Jurkat, Clone E6-1 (cell line): ENCODE data around the gene CD151.

Experiments used
- DNase-seq: peaks from one replicate; pipeline ENCODE4 v3.0.0-alpha.2; 2011; ENCODE audit warnings: low read depth, low spot score
- H3K4me3 ChIP-seq: 2 replicates; pipeline ENCODE4 v1.5.1; 2011; ENCODE audit warnings: mild to moderate bottlenecking, low read length, control low read depth, moderate library complexity

Gene CD151

DNA sequence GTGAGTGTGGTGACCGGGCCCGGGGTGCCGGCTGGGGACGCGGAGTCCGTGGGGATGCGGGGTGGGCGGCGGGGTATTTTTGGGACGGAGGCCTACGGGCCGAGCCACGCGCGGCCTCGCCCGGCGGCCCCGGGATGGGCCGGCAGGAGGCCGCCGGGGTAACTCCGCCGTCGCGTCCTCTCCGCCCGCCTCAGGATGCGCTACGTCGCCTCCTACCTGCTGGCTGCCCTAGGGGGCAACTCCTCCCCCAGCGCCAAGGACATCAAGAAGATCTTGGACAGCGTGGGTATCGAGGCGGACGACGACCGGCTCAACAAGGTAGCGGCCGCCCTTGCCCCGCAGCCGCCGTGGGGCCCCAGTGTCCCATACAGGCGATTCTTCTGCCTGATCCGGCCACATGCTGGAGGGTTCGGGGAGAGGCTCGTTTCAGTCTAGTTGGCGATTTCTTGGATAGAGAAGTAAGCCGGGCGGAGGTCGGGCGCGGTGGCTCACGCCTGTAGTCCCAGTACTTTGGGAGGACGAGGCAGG lies 22.6 kb upstream of the CD151 start:
- DNase-seq: no peak
- H3K4me3 ChIP-seq: peak overlapping the region; percentile 99

- DNase-seq: no peak
- peak overlapping the region; percentile 99 for H3K4me3 ChIP-seq
These were observed 21.1 kb upstream of the CD151 start for GRCh38 chr11:811446-812245.

DNA sequence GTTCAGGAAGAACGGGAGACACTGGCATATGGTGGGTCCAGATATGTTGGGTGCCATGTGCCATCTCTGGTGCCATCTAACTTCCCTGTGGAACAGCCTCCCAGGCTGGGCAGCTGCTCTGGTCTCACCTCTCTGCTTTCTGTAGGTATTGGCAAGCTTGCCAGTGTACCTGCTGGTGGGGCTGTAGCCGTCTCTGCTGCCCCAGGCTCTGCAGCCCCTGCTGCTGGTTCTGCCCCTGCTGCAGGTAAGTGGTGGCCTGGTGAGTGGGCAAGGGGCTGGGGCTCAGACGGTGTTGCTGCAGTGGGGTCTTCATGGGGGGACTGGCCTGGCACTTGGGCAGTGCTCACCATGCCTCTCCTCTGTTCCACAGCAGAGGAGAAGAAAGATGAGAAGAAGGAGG lies 20.4 kb upstream of the CD151 start:
- DNase-seq: no peak
- no peak overlapping the region for H3K4me3 ChIP-seq

DNA sequence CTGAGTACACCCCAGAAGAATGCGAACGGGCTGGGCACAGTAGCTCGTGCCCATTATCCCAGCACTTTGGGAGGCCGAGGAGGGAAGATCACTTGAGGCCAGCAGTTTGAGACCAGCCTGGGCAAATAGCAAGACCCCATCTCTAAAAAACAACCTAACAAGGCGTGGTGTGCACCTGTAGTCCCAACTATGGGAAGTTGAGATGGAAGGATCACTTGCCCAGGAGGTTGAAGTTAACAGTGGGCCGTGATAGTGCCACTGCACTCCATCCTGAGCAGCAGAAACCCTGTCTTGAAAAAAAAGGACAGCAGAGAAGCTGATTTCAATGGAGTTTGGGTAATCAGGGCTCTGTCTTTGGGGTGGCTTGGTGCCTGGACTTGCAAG lies 19.7 kb upstream of the CD151 start:
- H3K4me3 ChIP-seq: no peak overlapping the region
- DNase-seq: no peak

- no peak overlapping the region for H3K4me3 ChIP-seq
- no peak for DNase-seq
These were observed 19.2 kb upstream of the CD151 start for GRCh38 chr11:813456-814096.

- no peak for DNase-seq
- no peak overlapping the region for H3K4me3 ChIP-seq
These were observed 16.9 kb upstream of the CD151 start for GRCh38 chr11:815675-816432.

GRCh38 chr11:816433-816779 lies 16.3 kb upstream of the CD151 start:
- no peak overlapping the region for H3K4me3 ChIP-seq
- DNase-seq: no peak

DNA sequence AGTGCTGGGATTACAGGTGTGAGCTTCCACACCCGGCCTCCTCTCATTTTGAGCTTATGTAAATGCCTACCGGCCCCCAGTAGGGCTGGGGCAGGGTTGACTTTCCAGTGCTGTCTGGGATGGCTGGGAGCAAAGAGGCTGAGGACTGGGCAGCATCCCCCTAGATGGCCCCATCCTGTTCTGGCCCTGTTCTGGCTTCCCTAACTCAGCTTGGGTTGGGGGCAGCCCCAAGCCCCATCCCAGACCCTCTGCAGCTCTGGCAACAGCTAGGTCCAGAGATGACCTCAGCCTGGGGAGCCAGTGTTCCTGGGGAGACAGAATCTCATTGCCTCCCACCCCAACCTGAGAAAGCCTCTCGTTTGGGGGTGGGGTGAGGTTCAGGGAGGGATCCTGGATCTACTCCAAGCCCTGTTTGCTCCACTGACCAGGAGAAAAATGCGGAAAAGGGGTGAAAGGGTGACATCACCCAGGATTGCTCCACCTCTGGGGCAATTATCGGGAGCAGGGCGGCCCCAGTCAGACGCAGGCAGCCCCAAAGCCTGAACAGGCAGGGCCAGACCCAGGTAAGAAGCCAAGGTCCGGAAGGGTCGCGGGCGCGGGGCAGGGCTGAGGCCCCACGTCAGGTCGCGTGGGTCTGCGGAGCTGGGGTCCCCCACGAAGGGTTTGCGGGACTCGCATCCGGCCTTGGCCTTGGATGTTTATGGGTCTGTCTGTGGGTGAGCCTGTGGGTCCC lies 14.2 kb upstream of the CD151 start, which contains the start of gene PNPLA2:
PNPLA2 (plus strand) TSS at position 519 of the 733 bp plus-strand sequence. CDS start 805 bp downstream, outside the sequence.
- H3K4me3 ChIP-seq: peak within 1 kb of the TSS; percentile 66
- DNase-seq: no peak

DNA sequence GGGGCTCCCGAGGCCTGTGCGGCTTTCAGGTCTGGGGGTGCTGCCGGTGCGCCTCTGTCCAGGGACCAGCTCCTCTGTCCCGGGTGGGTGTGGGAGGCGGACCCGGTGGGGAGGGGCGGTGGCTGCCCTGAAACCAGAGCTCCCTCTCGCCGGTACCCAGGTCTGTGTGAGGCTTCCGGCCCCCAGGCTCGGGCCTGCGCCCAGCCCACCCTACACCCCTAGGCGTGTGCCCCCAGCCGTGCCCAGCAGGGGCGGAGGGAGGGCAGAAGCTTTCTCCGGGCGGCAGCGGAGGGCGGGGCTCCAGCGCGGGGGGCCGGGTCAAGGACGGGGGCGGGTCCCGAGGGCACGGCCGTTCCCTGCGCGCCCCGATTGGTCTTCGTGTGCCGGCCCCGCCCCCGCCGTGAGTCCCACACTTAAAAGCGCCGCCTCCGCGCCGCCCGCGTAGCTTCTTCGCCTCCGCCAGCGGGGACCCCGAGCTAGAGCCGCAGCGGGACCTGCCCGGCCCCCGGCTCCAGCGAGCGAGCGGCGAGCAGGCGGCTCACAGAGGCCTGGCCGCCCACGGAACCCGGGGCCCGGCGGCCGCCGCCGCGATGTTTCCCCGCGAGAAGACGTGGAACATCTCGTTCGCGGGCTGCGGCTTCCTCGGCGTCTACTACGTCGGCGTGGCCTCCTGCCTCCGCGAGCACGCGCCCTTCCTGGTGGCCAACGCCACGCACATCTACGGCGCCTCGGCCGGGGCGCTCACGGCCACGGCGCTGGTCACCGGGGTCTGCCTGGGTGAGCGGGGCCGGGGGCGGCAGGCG lies 13.4 kb upstream of the CD151 start:
- H3K4me3 ChIP-seq: peak overlapping the region; percentile 66
- peak; percentile 71 for DNase-seq

DNA sequence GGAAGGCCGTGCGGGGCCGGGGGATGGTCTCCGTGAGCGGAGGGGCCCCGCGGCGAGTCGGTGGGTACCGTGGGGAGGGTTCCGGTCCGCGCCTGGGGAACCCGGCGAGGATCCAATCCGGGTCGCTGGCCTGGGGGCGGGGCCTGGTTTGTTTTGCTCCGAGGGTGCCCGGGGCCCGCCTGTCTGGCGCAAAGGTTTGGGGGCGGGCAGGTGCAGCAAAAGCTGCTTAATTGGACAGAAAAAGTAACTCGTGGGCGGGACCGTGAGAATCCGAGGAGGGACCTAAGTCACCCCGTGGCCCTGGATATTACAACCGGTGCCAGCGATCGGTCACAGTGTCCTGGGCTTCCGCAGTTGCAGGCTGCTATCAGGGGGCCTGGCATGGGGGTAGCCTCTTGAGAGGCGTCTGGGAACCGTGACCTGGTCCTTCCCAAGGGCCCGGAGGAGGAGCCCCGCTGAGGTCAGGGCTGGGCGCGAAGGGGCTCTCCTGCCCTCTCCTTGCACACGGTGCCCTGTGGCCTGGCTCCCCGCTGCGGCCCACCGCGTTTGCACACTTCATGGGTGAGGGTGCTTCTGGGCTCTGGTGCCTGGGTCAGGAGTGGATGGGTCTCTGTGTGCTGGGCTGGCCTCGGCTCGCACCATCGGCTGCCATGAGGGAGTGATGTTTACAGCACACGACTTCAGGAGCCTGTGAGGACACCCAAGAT lies 12.7 kb upstream of the CD151 start:
- DNase-seq: peak; percentile 87
- peak overlapping the region; percentile 66 for H3K4me3 ChIP-seq

DNA sequence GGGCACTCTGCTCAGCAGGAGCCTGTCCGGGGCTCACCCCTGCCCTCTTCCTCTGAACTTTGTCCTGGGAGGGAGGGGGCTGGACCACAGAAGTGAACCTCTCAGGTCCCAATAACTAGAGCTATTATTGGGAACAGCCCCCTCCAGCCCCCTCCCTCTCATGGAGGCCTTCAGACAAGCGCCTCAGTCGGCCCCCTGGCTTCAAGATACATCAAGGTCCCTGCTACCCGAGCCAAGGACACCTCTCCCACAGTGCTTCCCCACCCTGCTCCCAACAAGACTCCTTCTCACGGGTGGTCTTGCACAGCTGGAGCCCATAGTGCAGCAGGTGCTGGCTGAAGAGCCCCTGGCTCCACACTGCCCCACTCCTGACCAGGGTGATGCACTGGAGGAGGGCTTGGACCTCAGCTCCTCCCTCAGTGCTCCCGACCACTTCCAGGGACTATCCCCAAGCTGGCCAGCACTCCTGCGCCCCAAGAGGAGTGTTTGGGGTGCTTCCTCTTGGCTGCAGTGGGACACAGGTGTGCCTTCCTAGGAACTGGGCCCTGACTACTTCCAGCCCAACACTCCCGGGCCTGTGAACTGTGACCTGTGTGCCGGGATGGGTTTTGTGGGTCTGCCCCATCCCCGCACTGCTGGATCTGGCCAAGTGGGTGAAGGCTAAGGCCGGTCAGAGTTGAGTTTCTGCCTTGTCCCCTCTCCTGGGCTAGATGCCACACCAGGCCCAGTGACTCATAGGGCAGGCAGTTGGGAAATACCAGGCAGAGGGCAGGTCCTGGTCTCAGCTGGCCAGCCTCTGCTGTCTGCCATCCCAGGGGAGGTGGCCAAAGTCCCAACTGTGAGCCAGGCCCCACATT lies 11.9 kb upstream of the CD151 start:
- DNase-seq: no peak
- peak overlapping the region; percentile 66 for H3K4me3 ChIP-seq

DNA sequence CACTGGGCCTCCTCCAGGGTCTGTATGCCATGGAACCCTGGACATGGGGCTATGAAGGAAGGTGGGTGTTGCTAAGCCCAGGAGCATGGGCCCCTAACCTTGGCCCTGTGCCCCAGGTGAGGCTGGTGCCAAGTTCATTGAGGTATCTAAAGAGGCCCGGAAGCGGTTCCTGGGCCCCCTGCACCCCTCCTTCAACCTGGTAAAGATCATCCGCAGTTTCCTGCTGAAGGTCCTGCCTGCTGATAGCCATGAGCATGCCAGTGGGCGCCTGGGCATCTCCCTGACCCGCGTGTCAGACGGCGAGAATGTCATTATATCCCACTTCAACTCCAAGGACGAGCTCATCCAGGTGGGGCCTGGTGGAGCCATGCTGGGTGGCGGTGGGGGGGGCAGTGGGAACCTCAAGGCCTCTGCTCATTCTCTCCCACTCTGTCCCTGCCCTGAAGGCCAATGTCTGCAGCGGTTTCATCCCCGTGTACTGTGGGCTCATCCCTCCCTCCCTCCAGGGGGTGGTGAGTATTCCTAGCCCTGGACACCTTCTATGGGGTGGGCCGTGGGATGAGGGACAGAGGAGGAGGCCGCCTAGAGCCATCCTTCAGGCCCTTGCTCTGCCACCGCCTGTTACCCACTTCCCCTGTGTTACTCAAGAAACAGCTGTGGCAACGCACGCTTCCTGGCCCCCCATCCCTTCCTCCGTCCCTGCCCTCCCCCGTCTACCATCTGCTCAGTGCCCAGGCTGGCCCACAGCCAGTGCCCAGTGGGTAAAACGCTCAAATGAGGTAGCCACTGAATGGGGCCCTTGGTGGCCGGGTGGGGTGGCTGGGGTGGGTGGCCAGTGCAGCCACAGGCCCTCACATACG lies 11.0 kb upstream of the CD151 start:
- no peak for DNase-seq
- no peak overlapping the region for H3K4me3 ChIP-seq

GRCh38 chr11:823441-824291 lies 9.1 kb upstream of the CD151 start:
- DNase-seq: no peak
- H3K4me3 ChIP-seq: no peak overlapping the region

GRCh38 chr11:824292-824880 lies 8.4 kb upstream of the CD151 start:
- DNase-seq: no peak
- no peak overlapping the region for H3K4me3 ChIP-seq

DNA sequence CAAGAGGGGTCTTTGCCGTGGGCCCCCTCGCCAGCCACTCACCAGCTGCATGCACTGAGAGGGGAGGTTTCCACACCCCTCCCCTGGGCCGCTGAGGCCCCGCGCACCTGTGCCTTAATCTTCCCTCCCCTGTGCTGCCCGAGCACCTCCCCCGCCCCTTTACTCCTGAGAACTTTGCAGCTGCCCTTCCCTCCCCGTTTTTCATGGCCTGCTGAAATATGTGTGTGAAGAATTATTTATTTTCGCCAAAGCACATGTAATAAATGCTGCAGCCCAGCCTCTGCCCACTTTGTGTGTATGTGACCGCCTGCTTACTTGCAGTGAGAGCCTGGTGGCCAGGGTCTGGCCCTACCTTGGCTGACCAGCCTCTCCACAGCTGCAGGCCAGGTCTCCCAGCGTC lies 7.8 kb upstream of the CD151 start:
- no peak overlapping the region for H3K4me3 ChIP-seq
- no peak for DNase-seq
